Measurements from ENCODE around the gene ALK.
"Not testable (repeated sequence)": the region's sequence is repeated elsewhere in the genome, so short reads cannot be mapped to it uniquely, and the experiment has no call there.

Gene ALK

DNA sequence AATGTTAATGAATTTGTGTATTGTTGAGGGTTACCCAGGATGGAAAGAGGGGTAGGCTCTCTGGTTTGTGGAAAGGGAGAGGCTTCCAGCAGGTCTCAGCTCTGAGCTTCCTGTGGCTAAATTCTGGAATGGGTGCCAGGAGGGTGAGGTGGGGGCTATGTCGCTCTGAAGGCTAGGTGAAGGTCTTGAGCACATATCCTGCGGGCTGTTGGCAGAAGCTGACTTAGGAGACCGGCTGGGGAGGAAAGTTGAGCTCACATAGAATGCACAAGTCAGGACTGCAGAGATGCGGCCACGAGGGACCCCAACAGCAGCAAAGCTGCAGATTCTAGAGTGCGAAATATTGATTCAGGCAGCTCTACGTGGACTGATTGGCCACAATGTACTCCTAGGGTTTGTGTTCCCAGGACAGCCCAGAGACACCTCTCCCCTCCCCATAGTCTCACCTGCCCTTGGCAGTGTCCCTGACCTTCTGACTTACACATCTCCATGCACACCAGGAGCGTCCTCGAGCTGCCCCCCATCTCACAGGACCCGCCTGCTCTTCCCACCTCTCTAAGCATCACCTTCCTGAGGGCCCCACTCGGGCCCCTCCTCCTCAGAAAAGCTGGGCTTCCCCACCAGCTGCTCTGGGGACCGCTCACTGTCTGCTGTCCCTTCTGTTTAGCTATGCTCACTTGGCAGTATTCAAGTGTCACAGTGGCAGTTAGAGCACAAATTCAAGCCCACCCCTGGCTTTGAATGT lies 72.6 kb downstream of the ALK start:
- Histone ChIP-seq H3K4me3 (no peak overlapping the region), H3K27ac (no peak overlapping the region)

DNA sequence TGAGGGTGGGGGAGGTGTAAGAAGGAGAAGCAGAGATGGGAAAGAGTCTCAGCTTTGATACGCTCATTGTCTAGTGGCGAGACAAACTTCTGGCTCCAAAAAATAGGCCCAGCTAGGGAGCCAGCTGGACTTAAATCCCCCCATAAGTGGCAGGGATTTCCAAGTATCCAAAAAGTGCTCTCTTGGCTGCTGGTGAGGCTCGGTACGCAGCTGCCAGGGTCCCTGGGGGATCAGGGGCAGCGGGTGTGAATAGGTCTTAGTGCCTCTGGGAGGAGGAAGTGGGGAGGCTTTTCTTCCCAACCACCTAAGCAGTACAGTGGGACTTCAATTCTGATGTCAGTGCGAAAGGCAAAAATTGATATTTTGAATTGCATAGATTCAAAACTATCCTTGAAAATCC lies 73.5 kb downstream of the ALK start:
- H3K4me3 ChIP-seq, result no peak overlapping the region

DNA sequence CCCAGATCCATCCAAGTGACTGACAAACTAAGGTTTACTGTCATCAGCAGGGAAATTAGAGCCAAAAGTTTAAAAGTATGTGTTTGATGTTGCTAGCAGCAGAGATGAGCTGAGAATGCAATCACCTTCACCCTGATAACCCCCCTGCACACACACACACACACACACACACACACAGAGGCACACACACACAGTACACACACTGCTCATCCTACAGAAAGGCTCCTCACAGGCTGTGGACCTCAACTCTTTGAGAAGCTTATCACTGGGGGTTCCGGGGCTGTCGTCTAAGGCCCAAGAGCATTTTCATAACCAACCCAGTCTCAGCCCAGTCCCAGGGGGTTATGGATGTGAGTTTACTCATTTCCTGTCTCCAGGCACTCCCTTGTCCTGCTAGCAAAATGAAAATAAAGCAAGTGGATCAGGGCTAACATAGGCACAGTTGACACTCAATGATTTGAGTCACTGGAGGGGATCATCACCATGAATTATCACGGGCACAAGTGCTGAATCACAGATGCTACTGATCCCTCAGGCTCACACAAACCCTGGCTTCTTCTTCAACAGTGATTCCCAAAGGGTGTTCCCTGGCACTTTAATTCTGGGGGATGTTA lies 76.6 kb downstream of the ALK start:
- Histone ChIP-seq H3K4me3 (no peak overlapping the region), H3K27ac (no peak overlapping the region)

More for the DNA sequence above, 73.5 kb downstream of the ALK start:
- H3K27ac ChIP-seq, result no peak overlapping the region

GRCh38 chr2:29841386-29842004 lies 79.9 kb downstream of the ALK start:
- Histone ChIP-seq H3K4me3 (no peak overlapping the region), H3K27ac (no peak overlapping the region)

DNA sequence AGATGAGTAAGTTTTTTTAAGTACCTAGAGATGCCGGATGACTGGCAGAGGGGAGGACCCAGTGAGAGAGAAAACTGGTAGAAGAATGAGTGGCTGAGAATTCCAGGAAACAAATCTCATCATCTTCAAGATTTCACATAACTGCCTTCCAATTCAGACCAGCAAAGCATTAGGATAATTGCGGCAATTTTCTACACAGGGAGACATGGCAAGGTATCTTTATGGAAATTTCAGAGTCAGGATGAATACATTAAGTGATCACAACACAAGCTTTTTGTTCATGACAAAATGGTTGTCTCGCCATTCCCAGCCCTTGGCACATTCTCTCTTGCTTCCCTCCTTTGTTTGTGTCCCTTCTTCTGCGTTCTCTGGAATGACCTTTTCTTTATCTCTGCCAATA lies 82.1 kb downstream of the ALK start:
- Histone ChIP-seq H3K27ac (no peak overlapping the region), H3K4me3 (no peak overlapping the region)

DNA sequence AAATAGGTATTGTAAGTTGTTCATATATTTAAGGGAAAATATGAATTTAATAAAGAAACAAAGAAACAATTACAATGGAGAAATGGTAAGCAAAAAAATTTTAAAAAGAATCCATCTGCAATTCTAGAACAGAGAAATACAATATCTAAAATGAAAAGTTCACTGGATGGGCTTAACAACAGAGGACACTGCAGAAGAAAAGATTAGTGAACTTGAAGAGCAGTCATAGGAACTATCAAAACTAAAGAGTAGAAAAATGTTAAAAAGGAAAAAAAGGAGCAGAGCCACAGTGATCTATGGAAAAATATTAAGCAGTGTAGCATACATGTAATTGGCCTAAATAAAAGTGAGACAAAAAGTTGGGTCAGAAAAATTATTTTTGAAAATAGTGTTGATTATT lies 83.5 kb downstream of the ALK start:
- Histone ChIP-seq H3K4me3 (no peak overlapping the region), H3K27ac (no peak overlapping the region)

DNA sequence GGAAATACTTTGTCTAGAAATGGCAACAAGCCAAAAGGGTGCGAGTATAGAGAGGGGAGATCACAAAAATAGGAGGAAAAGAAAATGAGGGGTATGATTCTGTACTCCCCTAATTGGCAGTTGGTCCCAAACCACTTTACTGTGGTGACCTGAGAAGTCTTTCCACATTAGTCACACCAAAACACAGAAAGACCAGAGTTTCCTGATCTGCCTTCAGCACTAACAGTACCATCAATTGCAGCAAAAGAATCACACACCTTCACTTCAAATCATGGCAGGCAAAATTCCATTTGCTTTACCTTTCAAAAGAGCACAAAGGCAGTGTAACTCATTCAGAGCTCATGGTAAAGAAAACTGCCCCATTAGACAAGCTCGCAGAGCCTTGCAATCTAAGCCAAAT lies 86.8 kb downstream of the ALK start:
- H3K4me3 ChIP-seq, result no peak overlapping the region

GRCh38 chr2:29834036-29834540 lies 87.3 kb downstream of the ALK start:
- no peak overlapping the region for H3K4me3 ChIP-seq

More for the DNA sequence above, 86.8 kb downstream of the ALK start:
- no peak overlapping the region for H3K27ac ChIP-seq

DNA sequence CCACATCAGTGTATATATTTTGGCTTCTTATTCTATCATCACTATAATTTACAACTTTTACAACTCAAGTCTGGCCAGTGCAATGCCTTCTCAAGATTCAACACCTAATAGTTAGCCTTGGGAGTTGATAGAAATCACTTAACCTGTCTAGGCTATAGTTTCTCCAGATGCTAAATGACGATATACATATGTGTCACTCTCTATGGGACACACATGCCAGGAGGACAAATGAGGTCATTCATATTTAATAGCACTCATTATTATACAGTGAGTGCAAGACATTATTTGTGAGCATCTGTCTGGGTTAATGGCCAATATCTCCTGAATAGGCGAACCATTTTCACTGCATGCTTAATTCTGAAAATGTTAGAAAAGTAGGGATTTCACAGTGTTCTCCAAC lies 89.8 kb downstream of the ALK start:
- H3K27ac ChIP-seq, result no peak overlapping the region
- no peak overlapping the region for H3K4me3 ChIP-seq

More at GRCh38 chr2:29834036-29834540, 87.3 kb downstream of the ALK start:
- H3K27ac ChIP-seq, result no peak overlapping the region

DNA sequence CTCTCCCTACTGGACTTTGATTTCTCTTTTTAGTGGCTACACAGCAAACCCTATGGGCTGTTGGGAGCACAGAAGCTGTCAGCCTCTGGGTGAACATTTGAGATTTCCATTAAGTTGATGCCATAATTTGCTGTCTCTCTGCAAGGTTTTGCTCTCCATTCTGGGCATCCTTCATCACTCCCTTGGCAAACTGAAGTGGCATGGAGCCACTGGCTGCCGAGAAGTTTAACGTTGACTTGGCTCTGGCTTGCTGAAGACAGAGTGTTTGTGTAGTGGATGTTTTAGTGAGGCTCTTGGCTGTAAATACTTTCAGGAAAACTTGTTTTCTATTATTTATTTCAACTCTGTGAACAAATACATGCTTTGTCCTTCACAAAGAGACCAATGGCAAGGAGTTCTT lies 91.5 kb downstream of the ALK start:
- Histone ChIP-seq H3K27ac (no peak overlapping the region), H3K4me3 (no peak overlapping the region)

DNA sequence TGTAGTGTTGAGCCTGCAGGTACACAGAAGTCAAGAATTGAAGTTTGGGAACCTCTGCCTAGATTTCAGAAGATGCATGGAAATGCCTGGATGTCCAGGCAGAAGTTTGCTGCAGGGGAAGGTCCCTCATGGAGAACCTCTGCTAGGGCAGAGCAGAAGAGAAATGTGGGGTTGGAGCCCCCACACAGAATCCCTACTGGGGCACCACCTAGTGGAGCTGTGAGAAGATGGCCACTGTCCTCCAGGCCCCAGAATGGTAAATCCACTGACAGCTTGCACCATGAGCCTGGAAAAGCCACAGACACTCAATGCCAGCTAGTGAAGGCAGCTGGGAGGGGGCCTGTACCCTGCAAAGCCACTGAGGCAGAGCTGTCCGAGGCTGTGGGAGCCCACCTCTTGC lies 97.2 kb downstream of the ALK start:
- H3K27ac ChIP-seq, result not testable (repeated sequence)

GRCh38 chr2:29821591-29821990 lies 99.8 kb downstream of the ALK start:
- no peak overlapping the region for H3K4me3 ChIP-seq
- no peak overlapping the region for H3K27ac ChIP-seq

More for the DNA sequence above, 97.2 kb downstream of the ALK start:
- H3K4me3 ChIP-seq, result not testable (repeated sequence)

DNA sequence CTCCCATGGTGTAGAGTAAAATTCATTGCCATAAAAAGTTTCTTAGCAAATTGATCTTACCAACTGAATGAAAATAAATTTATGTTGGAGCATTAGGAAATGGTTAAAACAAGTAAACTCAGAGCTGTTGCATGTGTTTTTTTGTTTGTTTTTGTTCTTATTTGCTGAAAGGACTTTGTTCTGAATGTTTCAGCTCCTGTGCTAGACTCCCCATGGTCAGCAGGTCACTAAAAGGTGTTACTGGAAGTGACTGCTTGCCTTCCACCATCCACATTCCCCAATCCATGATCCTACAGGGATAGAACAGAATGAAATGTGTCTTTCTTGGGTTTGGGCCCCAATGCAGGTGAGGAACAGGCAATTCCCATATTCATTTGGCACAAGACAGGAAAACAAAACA lies 101.8 kb downstream of the ALK start:
- no peak overlapping the region for H3K27ac ChIP-seq
- H3K4me3 ChIP-seq, result no peak overlapping the region

DNA sequence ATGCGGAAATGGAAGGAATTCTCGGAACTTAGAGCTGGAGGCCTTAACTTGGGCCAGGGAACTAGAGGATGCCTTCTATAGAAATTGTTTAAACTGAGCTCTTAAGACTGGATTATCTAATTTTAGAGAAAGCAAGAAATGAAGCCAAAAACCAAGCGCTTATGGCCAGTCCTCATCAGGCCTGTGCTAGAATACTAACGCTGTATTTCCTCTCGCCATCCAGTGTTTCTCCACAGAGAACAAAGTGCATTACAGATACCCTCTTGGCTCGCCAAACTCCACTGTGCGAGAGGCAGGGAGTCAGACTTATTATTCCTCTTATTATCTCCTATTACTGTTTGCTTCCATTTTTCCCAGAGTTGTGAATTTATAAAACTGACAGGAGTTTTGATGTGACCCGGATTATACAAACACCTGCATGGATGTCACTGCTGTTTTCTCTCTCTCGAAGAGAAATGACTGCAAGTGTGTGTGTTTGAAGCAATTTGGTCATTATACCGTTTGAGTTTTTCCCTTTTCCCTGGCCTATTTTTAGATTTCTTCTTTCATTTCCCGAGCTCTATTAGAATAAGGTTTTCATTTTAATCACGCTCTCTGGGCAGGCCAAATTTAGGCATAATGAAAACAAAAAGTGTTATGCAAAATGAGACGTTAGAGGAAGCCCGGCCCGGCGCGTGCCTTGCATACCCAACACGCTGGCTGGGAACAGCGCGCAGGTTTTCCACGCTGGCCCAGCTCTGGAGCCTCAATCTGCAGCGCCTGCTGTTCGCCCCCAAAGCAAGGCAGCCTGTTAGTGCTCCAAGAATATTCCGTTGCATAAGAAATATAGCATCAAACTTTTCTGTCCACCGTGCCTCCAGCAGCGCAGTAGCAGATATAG lies 103.3 kb downstream of the ALK start:
- Histone ChIP-seq H3K27ac (no peak overlapping the region), H3K4me3 (no peak overlapping the region)

GRCh38 chr2:29817299-29817698 lies 104.1 kb downstream of the ALK start:
- H3K4me3 ChIP-seq, result no peak overlapping the region
- no peak overlapping the region for H3K27ac ChIP-seq

- H3K27ac ChIP-seq, result no peak overlapping the region
- no peak overlapping the region for H3K4me3 ChIP-seq
Measured at GRCh38 chr2:29816651-29817050, 104.7 kb downstream of the ALK start.

DNA sequence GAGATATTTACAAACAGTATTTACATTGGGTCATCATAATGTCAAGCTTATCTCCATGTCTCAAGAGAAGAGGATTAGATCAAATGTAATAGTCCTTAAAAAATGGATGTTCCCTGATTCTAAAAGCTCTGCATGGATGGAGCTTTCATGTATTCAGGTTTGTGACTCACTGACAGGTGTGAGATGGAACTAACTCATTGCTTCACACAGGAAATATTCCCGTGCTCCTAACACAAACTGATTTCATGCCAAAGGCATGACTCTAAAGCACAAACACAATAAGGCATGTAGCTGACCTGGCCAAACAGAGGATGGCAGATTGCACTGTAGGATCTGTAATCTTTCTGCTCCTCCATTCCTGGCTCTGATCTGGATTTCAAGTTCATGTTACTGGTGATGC lies 110.0 kb downstream of the ALK start:
- Histone ChIP-seq H3K4me3 (no peak overlapping the region), H3K27ac (no peak overlapping the region)

DNA sequence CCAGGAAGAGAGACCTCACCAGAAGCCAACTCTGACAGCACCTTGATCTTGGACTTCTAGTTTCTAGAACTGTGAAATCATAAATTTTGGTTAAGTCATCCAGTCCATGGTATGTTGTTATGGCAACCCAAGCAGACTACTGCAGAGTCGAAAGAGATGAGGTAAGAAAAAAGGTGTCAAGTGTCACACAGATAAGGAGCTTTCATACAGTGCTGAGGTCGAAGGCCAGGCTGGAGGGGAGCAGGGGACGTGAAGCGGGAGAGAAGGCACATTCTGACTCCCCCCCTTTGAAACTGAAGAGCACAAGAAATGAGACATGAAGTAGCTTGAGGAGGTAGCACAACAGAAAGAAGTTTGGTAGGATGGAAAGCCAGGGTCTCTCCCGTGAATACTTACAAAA lies 110.4 kb downstream of the ALK start:
- Histone ChIP-seq H3K4me3 (no peak overlapping the region), H3K27ac (no peak overlapping the region)

- Histone ChIP-seq H3K27ac (no peak overlapping the region), H3K4me3 (no peak overlapping the region)
Measured at GRCh38 chr2:29808321-29808720, 113.1 kb downstream of the ALK start.

DNA sequence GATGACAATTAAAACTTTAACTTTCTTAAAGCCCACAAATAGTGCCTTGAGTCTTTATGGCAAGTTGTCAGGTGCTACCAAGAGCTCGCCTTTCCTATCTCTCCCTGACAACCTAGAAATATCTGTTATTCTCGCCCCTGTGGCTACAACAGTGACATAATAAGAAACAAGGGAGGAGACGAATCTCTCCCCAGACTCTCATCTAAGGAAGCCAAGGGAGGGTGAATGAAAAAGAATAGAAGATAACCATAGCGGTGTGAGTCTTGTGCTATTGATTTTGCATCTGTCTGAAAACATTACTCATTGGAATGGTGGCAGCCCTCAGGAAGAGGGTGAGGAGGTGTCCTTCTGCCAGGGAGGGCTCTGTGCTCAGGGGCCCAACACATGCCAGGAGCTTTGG lies 114.3 kb downstream of the ALK start:
- Histone ChIP-seq H3K27ac (no peak overlapping the region), H3K4me3 (no peak overlapping the region)

All from skin epidermis (tissue), 12 donors.